ENCODE results near the gene MYO5A.

GRCh38 chr15:52361975-52362494 is 166.6 kb downstream of the MYO5A start:
- TF ChIP-seq CTCF (IDR thresholded peaks at IDR 0.05) (no peak), POLR2A (IDR thresholded peaks at IDR 0.05) (no peak)

Data from Peyer's patch (tissue), 4 donors.